CD4-positive, alpha-beta T cell treated with Interleukin-15 for 4 hours (primary cell): ENCODE measurements around the gene FGD4.

Experiments
- DNase-seq: peaks from one replicate; pipeline ENCODE4 v3.0.0-alpha.2; 2020; ENCODE audit warnings: low spot score

Gene FGD4

DNA sequence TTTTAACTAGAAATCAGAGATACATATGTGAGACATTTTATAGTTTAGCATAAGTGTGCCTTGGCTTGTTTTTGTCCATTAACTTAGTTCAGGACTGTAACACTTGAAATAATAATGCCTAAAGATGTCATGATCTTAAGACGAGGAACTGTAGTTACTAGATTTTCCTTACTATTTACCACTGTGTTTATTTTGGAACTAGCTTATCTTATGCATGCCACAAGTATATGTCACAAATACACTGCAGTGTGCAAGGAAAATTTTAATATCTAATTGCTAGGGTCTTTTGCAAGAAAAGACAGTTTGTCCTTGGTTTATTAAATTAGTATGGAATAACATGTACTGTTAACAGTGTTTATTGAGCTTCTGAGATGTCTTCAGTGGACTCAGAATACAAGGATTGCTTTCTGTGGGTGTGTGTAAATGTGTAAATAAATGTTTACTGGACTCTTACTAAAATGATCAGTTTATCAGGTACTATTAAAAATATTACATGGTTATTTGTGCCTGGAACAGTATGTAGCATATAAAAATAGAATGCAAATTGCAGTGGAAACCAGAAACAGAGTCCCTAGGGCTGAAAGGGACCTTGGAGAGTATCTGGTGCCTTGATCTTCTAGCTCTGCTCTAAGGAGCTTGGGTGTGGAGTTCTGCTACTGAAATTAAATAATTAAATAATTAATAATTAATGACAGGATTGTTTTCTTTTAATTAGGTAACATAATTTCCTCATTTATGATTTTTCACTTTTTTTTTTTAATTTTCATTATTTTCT lies 58.1 kb downstream of the FGD4 start:
- no peak for DNase-seq

DNA sequence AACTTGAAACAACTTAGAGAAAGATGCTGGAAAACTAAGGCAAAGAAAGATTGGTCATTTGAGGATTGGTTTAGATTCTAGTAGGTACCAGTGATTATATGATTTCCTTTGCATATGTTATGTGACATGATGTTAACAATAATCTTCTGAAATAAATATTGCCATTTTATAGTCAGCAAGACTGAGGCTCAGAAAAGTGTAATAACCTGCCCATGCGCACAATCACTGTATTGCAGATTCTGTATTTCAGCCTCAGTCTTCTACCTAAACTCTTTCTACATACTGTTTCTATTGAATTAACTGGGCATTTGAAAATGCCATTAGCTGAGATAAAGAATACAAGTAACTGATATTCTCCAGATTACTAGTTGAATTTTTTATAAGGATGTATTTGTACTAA lies 61.3 kb downstream of the FGD4 start:
- no peak for DNase-seq

DNA sequence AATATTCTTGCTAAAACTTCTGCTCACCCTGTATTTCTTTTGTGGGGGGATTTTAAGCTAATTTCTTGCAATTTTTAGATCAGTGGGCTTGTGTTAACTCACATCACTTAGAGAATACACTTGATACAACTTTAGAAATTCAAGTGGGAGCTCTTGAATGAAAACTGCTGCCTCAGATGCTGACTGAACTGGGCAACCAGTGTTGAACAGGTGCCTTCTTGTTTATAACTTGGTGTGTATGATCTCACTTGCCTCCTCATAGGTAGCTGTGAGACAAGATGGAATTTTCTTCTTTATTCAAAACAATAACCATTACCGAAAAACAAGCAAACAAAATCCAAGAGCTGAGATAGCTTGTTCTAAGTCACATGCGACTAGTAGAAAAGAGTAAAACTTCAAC lies 63.5 kb downstream of the FGD4 start:
- no peak for DNase-seq

DNA sequence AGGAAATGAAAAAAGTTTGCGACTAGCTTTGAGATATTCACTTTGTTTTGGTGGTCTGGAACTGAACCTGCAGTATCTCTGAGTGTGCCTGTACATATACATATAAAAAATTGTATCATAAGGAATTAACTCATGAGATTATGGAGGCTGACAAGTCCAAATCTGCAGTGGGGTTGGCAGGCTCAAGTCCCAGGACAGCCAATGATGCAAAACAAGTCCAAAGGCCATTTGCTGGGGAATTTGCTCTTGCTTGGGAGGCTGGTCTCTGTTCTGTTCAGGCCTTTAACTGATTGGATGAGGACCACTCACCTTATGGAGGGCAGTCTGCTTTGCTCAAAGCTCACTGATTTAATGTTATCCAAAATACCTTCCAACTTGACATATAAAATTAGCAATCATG lies 66.8 kb downstream of the FGD4 start:
- no peak for DNase-seq

DNA sequence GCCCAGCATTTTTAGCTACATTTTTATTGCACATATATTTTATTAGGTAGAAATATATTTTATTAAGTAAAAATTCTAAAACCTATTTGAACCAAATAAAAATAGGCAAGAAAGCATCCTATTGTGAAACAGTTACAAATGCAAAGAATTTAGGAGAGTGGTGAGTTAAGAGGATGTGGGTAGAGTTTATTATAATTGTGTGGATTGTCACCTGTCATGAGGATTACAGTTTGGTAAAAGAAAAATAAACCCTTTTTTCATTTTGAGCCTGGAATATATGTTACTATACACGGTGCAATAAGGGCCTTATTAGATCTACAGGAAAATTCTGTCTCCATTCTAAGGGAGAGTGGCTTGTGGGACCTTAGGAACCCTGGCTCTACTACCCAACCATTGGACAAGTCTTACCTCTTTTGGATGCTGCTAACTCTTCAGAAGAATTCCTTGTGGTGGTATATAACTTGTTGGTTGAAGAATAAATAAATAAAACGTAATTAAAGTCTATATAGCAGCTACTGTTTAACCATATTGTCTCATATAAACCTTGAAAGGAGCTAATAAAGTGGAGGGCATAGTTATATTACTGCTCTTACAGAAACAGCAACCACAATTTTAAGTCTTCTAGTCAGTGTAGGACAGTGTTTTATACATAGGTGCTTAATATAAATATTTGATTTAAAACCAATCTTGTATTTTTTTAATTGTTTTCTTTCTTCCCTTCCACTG lies 67.8 kb downstream of the FGD4 start:
- no peak for DNase-seq

DNA sequence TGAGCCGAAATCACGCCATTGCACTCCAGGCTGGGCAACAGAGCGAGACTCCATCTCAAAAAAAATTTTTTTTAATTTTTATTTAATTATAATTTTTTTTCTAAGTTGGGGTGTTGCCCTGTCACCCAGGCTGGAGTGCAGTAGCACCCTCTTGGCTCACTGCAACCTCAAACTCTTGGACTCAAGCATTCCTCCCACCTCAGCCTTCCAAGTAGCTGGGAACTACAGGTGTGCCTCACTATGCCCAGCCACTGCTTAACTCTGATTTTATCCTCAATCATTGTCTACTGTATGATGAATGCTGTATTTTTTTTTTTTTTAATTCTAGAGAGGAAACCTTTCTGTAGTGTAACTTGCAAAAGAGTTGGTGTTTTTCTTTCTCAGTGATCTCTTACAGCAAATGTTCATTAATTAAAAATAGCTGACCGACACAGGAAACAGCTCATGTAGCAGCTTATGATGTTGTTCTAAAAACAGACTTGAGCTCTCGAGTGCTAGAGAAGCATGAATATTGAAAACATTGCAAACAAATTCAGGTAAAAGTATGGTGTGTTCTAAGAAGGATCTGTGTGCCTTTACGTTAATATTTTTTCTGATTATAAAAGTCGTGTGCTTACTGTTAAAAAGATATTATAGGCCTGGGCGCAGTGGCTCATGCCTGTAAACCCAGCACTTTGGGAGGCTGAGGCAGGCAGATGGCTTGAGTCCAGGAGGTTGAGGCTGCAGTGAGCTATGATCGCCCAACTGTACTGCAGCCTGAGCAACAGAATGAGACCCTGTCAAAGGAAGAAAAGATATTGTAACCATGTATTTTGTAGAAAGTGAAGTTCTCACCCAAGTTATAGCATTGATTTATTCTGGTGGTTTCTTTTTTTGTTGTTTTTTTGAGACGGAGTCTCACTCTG lies 68.9 kb downstream of the FGD4 start:
- DNase-seq, result no peak

DNA sequence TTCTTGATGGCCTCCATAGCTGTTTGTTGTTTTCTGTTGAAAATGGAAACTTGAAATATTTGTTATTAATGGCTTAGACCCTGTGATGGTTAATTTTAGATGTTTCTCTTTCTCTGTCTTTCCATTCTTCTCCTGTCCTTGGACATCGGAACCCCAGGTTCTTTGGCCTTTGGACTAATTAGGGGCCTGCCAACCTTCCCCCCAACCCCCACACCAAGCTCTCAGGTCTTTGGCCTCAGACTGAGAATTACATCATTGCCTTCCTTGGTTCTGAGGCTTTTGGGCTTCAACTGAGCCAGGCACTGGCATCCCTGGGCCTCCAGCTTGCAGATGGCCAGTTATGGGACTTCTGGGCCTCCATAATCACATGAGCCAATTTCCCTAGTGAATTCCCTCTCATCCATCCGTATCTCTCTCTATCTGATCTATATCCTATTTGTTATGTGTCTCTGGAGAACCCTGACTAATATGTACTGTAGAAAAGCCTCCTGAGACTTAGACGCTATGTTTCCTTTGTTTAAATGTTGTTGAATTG lies 71.6 kb downstream of the FGD4 start:
- DNase-seq, result no peak

DNA sequence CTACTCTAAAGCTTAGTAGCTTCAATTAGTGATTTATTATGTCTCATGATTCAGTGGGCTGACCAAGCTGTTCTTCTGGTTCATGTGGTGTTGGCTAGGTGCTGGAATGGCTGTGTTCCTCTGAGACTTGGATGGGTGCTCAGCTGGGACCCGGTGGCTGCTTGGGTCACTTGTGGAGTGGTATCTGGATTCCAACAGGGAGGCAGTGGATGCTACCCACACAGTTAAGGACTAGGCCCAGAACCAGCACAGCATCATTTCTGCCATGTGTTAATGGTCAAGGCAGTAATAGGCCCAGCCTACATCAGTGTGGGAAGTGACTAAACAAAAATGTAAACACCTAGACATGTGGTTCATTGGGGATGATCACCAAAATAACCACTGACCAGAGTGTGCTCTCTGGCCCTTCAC lies 72.2 kb downstream of the FGD4 start:
- no peak for DNase-seq

DNA sequence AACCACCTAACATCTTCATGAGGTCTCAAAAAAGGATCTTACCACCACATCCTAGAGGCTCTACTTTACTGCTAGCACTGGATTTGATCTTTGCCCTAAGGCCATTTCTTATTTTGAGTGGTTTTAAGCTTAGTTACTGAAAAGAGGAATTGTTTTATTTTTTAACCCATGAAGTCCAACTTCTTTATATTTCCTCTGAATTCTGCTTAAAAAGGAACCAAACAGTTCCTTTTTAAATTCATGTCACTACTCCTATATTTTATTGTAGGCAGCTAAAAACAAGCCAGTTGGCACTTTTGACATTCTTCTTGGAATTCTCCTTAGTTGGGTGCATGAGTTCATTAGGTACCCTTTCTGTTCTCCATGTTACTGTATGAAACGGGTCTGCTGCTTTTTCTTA lies 76.4 kb downstream of the FGD4 start:
- DNase-seq, result no peak

DNA sequence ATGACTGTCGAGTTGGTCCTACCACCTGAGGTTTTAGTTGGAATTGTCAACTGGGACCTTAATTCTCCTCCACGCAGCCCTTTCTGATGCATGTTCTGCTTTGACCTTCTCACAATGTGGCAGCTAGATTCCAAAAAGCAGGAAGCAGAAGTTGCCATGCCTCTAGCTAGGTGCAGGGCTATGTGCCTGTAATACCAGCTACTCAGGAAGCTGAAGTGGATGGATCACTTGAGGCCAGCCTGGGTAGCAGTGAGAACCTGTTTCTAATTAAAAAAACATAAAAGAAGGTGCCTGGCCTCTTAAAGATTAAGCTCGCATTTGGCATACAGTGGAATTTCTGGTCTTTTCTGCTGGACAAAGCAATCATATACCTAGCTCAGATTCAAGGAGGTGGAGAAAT lies 77.1 kb downstream of the FGD4 start:
- no peak for DNase-seq

DNA sequence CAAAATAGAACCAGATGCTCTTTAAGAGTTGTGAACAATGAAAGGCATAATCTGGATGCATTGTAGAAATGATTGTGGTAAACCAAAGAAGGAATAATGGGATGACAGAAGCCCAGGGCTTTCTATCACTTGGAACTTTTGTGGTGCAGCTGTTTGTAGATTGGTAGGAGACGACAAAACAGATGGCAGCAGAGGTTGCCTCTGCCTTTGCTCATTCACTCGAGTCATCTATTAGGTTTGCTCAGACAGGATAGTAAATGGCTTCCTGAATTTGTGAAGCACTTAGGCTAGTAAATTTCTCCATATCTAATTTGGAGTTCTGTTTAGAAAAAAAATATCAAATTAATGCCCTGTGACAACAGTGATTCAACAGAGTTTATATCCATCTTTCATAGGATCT lies 78.4 kb downstream of the FGD4 start:
- no peak for DNase-seq

DNA sequence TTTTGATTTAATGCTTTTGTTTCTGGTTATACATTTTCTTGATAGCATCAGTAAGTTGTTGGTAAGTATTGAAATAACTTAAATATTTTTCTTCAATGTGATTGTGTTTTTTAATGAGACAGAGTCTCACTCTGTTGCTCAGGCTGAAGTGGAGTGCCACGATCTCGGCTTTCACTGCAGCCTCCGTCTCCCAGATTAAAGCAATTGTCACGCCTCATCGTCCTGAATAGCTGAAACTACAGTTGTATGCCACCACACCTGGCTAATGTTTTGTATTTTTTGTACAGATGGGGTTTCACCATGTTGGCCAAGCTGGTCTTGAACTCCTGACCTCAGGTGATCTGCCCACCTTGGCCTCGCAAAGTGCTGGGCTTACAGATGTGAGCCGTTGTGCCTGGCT lies 78.8 kb downstream of the FGD4 start:
- no peak for DNase-seq

DNA sequence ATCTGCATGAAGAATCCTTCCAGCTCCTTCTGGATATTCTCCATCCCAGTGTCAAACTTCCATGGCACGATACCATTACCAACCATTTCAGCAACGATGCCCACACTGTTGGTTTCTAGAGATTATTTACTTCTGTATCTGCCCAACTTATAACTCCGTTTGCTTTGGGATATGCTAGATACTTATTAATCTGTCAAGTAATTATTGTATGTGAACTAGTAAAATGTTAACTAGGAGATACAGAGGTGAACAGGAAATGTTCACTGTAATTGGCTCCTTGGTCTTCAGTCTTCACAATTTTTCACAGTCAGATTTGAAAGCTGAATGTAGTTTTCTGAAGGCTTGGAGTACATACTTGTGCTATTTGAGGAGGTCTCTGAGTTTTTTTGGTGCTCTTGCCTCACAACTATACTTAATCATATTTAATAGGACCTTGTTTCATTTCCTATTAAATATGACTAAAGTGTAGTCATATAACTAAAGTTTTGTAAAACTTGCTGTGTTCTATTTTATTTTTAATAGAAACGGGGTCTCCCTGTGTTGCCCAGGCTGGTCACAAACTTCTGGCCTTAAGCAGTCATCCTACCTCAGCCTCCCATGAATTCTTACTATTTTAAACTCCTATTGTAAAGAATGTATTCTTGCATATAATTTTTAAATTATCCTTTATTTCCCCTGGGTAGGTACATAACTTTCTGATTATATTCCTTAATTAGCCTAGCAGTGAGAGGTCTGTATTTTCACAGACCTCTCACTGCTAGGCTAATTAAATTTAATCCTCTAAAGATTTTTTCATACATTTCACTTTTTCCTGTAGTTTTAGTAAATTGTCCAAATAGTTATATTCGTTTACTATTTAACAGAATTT lies 79.7 kb downstream of the FGD4 start:
- DNase-seq, result no peak

DNA sequence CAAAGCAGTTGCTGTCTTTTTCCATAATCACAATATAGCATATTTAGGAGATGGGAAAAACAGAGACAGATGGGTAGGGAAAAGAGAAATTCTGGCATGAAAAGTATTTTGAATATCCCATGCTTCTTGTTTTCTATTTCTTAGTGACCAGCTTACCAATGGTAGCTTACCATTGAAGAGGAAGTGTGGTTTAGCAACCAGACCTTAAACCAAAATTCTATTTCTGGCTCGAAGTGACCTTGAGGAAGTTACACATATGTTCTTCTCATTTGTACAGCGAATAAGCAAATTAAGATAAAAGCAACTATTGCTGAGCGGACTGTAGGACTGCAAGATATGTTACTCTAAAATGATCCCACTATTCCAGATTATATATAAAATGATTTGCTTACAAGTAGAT lies 82.9 kb downstream of the FGD4 start:
- DNase-seq, result no peak

DNA sequence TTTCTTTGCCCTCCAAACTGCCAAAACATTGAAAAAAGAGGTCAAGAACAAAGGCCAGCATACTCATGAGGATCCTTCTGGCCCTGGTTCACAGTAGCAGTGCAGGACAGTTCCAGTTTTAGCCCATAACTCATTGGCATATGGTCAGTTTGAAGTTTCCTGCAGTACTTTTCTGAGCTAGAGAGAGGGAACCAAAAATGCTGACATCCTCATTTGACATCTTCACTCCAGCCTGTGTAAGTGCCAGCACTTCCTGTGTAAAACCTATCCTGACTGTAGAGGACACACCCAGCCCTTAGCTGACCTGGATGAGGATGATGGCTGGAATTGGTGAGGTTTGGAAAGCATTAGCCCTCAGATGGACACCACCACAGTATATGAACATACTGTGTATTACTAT lies 84.1 kb downstream of the FGD4 start:
- no peak for DNase-seq

DNA sequence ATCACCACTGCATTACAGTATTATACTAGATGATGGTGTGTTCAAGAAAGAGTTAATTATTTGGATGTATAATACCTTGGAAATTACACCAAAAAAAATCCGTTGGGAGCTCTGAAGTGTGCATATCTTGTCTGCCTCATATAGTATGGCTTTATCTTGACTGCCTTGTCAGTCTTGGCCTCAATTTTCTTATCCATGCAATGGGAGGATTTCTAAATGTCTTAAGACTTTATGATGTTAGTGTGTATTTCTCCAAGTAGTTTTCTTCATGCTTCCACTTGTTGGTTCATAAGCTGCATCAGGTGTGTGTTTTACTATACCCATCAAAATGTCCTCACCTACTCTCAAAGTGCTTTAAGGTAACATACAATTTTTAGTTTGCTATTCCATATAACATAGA lies 84.6 kb downstream of the FGD4 start:
- no peak for DNase-seq

DNA sequence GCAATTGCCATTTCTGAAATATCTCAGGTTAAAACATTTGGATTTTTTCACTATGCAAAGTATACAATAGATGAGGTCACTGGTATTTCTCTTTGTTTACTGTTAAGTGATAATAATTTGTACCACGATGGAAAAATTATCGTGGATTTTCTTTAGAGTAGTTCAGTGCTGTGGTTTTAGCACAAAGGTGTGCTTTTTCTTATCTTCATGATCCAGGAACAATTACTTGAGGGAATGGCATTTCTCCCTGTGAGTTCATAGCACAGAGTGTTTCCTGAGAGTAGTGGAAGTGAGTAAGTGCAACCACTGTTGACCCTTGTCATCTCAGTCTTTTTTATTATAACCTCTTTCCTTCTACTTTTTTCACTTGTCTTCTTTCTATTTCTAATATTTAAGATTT lies 86.8 kb downstream of the FGD4 start:
- DNase-seq, result no peak

DNA sequence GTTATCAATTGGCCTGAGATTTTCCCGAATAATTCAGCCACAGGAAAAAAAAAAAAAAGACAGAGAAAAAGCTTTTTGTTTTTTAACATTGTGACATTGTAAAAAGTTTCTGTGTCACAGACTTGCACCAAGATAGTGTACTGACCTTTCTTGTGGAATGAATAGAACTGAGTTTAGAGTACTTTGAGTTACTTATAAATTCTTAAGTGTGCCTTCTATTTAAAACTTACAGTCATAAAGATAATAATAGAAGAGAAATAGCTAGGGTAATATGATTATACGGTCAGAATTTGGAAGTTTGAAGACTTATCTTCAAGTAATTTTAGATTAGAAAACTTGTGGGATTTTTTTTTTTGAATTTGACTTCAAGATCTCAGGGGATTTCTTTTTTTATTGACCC lies 88.8 kb downstream of the FGD4 start:
- no peak for DNase-seq

DNA sequence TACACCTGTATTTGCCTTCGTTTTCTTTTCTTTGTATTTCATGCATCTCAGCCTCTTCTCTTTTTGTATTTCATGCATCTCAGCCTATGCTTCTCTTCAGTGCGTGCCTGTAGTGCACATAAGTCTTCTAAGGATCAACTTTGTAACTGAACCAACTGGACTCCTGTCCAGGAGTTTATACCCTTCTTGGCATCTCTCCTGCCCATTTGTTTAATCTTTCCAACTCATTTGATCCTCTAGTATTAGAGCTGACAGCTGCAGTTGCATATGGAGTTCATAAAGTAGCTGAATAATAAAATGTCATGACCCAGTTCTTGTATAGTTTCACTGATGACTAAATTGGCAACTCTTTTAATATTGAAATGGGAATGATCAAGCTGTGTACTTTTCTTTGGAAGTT lies 89.7 kb downstream of the FGD4 start:
- no peak for DNase-seq

DNA sequence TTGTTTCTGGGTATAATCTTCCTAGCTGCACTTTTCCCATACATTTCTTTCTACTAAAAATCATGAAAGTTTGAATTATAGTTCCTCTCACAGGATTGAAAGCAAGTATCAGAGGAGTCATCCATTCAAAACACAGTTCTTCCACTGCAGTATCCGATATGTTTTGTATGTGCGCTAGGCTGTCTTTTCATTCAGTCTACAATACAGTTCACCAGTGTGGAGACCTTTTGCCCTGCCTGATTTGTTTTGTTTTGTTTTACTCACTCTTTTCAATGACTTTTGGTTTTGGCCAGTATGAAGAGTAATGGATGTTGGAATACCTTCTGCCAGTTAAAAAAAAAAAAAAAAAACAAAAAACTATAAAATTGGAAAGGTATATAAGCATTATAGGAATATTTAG lies 91.4 kb downstream of the FGD4 start:
- DNase-seq, result no peak

DNA sequence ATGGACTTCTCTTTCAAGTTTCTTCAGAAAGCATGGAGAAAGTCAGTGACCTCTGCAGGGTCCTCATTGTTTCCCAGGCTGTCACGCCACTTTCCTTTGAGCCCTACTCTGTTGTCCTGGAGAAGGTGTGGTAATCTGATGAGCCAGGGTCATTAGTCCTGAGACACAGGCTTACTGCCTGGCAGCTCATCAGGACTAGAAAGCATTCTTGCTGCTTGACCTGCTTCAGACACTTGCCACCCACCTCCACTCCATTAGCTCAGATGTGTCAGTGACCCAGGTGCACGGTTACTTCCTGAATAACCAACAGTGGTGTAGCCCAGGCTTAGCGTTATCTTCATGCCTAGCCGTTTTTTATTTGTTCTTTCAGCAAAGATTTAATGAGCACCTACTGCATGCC lies 93.9 kb downstream of the FGD4 start:
- no peak for DNase-seq

DNA sequence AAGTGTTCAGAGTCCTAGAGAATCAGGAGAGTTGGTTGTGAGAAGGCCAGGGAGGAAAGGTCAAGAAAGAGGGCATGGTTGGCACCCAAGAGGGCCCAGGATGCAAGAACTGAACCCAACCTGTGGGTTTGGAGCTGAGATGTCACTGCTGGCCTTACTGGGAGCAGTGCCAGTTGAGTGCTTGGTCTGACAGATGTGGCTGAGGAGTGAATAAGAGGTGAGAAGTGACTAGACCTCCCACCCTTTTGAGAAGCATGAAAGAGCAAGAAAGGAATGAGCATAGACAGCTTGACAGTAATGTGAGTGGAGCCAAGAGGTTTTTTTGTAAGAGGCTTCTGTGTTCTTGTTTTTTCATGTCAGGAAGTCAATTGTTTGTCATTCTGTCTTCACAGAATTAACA lies 95.3 kb downstream of the FGD4 start:
- DNase-seq, result no peak
